A673 (cell line): ENCODE results near the gene MRPS11. TPM values are rescaled to one million over a fixed set of nuclear protein-coding genes. Genes with fewer than 3 reads are reported as not detected.
"Not testable (repeated sequence)": the region's sequence is repeated elsewhere in the genome, so short reads cannot be mapped to it uniquely, and the experiment has no call there.

Experiments used
- BruUV-seq: library from RNA; stranded (reverse); fragments of 400-500 nt; replicated peaks from 2 replicates; lab custom pipeline; 2021; lab: Mats Ljungman, UMichigan
- CTCF ChIA-PET: fragments of 300-600 bp; sonication (Branson Sonifier 250); formaldehyde crosslinking; loops from one replicate; lab custom pipeline; 2022; ENCODE audit warnings: antibody characterized with exemption; lab: Charles Lee
- POLR2A ChIA-PET: fragments of 300-600 bp; sonication (Branson Sonifier 250); formaldehyde crosslinking; loops from one replicate; lab custom pipeline; 2022; ENCODE audit warnings: antibody characterized with exemption; ENCODE audit not compliant: low non-redundant PET; lab: Charles Lee
- DNase-seq: peaks from one replicate; pipeline ENCODE4 v3.0.0-alpha.2; 2015; ENCODE audit warnings: low spot score
- H3K27ac ChIP-seq: fragments of 200-600 bp; sonication (generic); 2 replicates; pipeline ENCODE4 v1.5.1; 2016; ENCODE audit warnings: mixed run types, low read depth, mild to moderate bottlenecking, mixed read lengths, antibody characterized with exemption, low read length; ENCODE audit not compliant: poor library complexity, severe bottlenecking
- H3K27me3 ChIP-seq: fragments of 200-600 bp; sonication (generic); replicated peaks from 2 replicates; pipeline ENCODE4 v1.6.1; 2017; ENCODE audit warnings: mixed run types, low read depth, mild to moderate bottlenecking, mixed read lengths, antibody characterized with exemption, low read length; ENCODE audit not compliant: insufficient read depth, poor library complexity
- H3K36me3 ChIP-seq: fragments of 200-600 bp; sonication (generic); 2 replicates; pipeline ENCODE4 v1.6.1; 2016; ENCODE audit warnings: mixed run types, mild to moderate bottlenecking, mixed read lengths, antibody characterized with exemption, low read length; ENCODE audit not compliant: insufficient read depth, poor library complexity, severe bottlenecking
- H3K4me1 ChIP-seq: fragments of 200-600 bp; sonication (generic); 2 replicates; pipeline ENCODE4 v1.6.1; 2017; ENCODE audit warnings: mixed run types, mild to moderate bottlenecking, mixed read lengths, antibody characterized with exemption, low read length; ENCODE audit not compliant: insufficient read depth, poor library complexity, severe bottlenecking
- H3K4me3 ChIP-seq: fragments of 200-600 bp; sonication (generic); 2 replicates; pipeline ENCODE4 v1.5.1; 2016; ENCODE audit warnings: low read depth, mixed run types, mild to moderate bottlenecking, mixed read lengths, low read length; ENCODE audit not compliant: poor library complexity, severe bottlenecking
- H3K9me3 ChIP-seq: fragments of 200-600 bp; sonication (generic); 2 replicates; pipeline ENCODE4 v1.6.1; 2016; ENCODE audit warnings: mixed run types, low read depth, mild to moderate bottlenecking, mixed read lengths, antibody characterized with exemption, low read length; ENCODE audit not compliant: poor library complexity, severe bottlenecking
- EZH2 ChIP-seq: fragments of 200-600 bp; sonication (generic); IDR thresholded peaks from 2 replicates; pipeline ENCODE4 v1.6.1; 2017; ENCODE audit warnings: borderline replicate concordance, low read depth, mild to moderate bottlenecking, mixed read lengths, antibody characterized with exemption, low read length; ENCODE audit not compliant: poor library complexity, severe bottlenecking
- intact Hi-C: fragments of 100-400 bp; cut with micrococcal nuclease; formaldehyde crosslinking; loops from one replicate; pipeline ENCODE4 v1.10.0; 2022; ENCODE audit not compliant: unreplicated experiment
- total RNA-seq: library from RNA; stranded (reverse); gene quantifications from 2 replicates; pipeline ENCODE4 v1.2.3, GENCODE V29; 2021
- TF ChIP-seq, protein P1 (sequence below): fragments of 300-800, 200-600 bp; sonication (generic); conservative IDR thresholded peaks from 2 replicates; pipeline ENCODE4 v1.5.1; 2017; ENCODE audit warnings: low read depth, mild to moderate bottlenecking, antibody characterized with exemption, low read length, moderate library complexity, mixed read lengths

MRPS11 gene
- total RNA-seq, 1 experiment from 2014 or later, result 90.0 TPM

DNA sequence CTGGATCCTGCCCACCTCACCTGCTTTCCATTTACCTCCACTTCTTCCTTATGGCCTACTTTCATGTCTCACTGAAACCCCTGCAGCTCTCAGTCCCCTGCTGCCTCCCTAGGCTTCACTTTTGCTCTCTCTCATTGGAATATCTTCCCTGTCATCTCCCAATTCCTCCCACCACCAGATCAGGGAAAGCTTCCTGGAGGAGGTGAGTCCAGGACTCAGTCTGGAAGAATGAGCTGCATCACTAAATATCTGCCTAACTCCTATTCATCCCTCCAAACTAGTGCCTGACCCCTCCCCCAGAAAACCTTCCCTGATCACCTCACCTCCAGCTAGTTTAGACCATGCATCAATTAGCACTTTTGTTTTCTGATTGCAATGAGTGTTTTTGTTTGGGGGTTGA, 37.5 kb upstream of the MRPS11 start:
- intact Hi-C loops, result no loop called here
- TF ChIP-seq, protein P1, sequence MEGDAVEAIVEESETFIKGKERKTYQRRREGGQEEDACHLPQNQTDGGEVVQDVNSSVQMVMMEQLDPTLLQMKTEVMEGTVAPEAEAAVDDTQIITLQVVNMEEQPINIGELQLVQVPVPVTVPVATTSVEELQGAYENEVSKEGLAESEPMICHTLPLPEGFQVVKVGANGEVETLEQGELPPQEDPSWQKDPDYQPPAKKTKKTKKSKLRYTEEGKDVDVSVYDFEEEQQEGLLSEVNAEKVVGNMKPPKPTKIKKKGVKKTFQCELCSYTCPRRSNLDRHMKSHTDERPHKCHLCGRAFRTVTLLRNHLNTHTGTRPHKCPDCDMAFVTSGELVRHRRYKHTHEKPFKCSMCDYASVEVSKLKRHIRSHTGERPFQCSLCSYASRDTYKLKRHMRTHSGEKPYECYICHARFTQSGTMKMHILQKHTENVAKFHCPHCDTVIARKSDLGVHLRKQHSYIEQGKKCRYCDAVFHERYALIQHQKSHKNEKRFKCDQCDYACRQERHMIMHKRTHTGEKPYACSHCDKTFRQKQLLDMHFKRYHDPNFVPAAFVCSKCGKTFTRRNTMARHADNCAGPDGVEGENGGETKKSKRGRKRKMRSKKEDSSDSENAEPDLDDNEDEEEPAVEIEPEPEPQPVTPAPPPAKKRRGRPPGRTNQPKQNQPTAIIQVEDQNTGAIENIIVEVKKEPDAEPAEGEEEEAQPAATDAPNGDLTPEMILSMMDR, result no peak
- TF ChIP-seq EZH2, result no peak
- no peaks in the 10 kb centered on the region for H3K36me3 ChIP-seq
- ChIA-PET CTCF (no interaction called here), POLR2A (no interaction called here)
- no peaks in the 10 kb centered on the region for H3K9me3 ChIP-seq
- no TSS peak for BruUV-seq
- H3K27ac ChIP-seq, result no peak overlapping the region
- peaks cover 60% of the 10 kb centered on the region for H3K27me3 ChIP-seq
- no peak for DNase-seq
- no peaks in the 10 kb centered on the region for H3K4me1 ChIP-seq
- no peak overlapping the region for H3K4me3 ChIP-seq

- DNase-seq, result no peak
- Histone ChIP-seq H3K4me3 (no peak overlapping the region), H3K9me3 (no peaks in the 10 kb centered on the region), H3K4me1 (no peaks in the 10 kb centered on the region), H3K36me3 (no peaks in the 10 kb centered on the region), H3K27ac (no peak overlapping the region), H3K27me3 (peaks cover 49% of the 10 kb centered on the region)
- ChIA-PET CTCF (no interaction called here), POLR2A (no interaction called here)
- TF ChIP-seq, protein P1, result no peak
- no peak for TF ChIP-seq EZH2
- BruUV-seq, result no TSS peak
- intact Hi-C loops, result no loop called here
Observed at GRCh38 chr15:88431441-88431840, 36.1 kb upstream of the MRPS11 start.

DNA sequence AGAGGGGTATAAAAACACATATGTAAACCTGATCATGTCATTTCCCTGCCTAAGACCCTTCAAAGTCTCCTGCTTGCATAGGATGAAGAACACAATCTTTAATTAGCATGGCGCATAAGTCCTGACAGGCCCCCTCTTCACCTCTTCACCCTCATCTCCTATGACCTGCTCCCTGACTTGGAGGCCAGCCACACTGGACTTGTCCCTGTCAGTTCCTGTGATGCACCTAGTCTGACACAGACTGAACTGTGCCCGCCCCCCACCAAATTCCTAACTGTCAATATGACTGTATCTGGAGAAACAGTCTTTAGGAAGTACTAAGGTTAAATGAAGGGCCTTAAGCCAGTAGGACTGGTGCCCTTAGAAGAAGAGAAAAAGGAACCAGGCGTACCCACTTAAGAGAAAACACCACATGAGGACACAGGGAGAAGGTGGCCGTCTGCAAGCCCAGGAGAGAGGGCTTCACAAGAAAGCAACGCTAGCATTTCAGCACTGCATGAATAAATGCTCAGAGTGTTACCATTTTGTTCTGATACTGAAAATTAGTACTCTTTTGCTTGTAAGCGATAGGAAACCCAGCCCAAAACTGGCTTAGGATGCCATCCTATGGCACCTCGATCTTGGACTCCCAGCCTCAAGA, 34.3 kb upstream of the MRPS11 start:
- ChIA-PET POLR2A (no interaction called here), CTCF (no interaction called here)
- no peak for DNase-seq
- H3K4me1 ChIP-seq, result no peaks in the 10 kb centered on the region
- TF ChIP-seq, protein P1, result no peak
- no peak for TF ChIP-seq EZH2
- BruUV-seq, result no TSS peak
- H3K4me3 ChIP-seq, result no peak overlapping the region
- no peaks in the 10 kb centered on the region for H3K36me3 ChIP-seq
- intact Hi-C loops, result no loop called here
- H3K27ac ChIP-seq, result no peak overlapping the region
- H3K27me3 ChIP-seq, result peaks cover 32% of the 10 kb centered on the region
- H3K9me3 ChIP-seq, result no peaks in the 10 kb centered on the region

- BruUV-seq, CTCF ChIA-PET: not testable (repeated sequence)
Observed at GRCh38 chr15:88434106-88434505, 33.4 kb upstream of the MRPS11 start.

More at GRCh38 chr15:88434106-88434505, 33.4 kb upstream of the MRPS11 start:
- DNase-seq, POLR2A ChIA-PET, intact Hi-C loops, H3K4me1 ChIP-seq, H3K4me3 ChIP-seq, H3K27ac ChIP-seq, H3K36me3 ChIP-seq, H3K9me3 ChIP-seq: not testable (repeated sequence)
- peaks cover 25% of the 10 kb centered on the region for H3K27me3 ChIP-seq
